CD4-positive, alpha-beta T cell treated with Interleukin-10 for 1 hour (primary cell): Measurements from ENCODE around the gene TCAP.

ENCODE experiments used
- DNase-seq: peaks from one replicate; pipeline ENCODE4 v3.0.0-alpha.2; 2020

TCAP gene

GRCh38 chr17:39651923-39652586 is 13.1 kb upstream of the TCAP start:
- no peak for DNase-seq

- DNase-seq = no peak
Measured at GRCh38 chr17:39652587-39653315, 12.4 kb upstream of the TCAP start.

- no peak for DNase-seq
Measured at GRCh38 chr17:39653316-39653661, 11.9 kb upstream of the TCAP start.

DNA sequence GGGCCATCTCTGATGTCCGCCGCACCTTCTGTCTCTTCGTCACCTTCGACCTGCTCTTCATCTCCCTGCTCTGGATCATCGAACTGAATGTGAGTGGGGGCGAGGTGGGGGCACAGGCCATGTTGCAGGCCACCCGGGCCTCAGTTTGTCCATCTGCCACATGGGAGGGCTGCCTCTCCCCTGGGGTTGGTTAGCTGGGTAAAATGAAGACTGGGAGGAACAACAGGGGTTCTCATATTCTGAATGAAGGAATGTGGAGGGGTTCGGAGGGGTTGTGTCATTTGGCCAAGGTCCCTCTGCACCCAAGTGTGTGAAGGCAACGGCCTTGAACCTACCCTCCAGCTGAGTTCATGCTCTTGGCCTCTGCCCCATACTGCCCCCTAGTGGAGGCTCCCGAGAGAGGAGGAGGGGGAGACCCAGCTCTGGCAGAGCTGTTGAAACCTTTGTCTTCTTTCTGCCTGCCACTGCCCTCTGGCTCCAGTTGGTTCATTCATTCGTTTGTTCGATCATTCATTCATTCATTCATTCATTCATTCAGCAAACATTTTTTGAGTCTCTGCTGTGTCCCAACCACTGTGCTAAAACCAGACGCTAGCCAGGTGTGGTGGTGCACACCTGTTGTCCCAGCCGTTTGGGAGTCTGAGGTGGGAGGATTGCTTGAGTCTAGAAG is 11.4 kb upstream of the TCAP start:
- peak; percentile 82 for DNase-seq

- DNase-seq = no peak
Measured at GRCh38 chr17:39655105-39655504, 10.0 kb upstream of the TCAP start.

- DNase-seq = no peak
Measured at GRCh38 chr17:39658346-39658745, 6.8 kb upstream of the TCAP start.

- DNase-seq = no peak
Measured at GRCh38 chr17:39658760-39659159, 6.4 kb upstream of the TCAP start.

GRCh38 chr17:39659279-39660010 is 5.7 kb upstream of the TCAP start:
- no peak for DNase-seq

- DNase-seq = no peak
Measured at GRCh38 chr17:39660011-39660360, 5.2 kb upstream of the TCAP start.

GRCh38 chr17:39660397-39661385 is 4.5 kb upstream of the TCAP start:
- no peak for DNase-seq

DNA sequence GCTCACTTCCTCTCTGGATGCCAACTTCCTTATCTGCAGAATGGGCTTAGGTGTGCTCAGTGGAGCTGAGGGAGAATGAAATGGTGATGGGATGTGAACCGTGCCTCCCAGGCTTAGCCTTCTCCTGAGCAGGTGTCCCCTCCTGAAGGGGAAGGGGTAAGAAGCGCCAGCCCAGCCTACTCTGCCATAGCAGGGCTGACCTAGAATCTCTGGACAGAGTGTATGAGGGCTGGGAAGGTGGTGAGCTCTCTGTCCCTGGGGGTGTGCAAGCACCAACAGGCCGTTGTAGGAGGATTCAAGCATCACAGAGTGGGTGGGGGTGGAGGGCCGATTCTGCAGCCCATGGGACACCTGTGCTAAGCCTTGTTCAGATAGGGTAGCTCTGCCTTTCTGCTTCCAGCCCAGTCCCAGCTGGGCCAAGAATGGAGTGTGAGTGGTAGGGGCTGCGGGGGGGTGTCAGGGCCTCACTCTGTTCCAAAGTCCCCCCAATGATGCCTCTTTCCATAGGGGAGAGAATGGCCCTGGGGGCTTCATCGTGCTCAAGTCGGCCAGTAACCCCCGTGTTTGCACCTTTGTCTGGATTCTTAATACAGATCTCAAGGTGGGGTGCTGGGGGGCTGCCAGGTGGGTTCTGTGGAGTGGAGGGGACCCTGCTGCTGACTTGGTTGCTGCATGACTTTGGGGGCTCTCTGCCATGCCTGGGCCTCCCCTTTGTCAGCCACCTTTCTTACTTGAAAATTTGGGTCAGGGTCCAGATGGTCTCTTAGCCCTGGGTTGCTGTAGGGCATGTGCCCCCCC is 3.2 kb upstream of the TCAP start:
- DNase-seq = no peak

DNA sequence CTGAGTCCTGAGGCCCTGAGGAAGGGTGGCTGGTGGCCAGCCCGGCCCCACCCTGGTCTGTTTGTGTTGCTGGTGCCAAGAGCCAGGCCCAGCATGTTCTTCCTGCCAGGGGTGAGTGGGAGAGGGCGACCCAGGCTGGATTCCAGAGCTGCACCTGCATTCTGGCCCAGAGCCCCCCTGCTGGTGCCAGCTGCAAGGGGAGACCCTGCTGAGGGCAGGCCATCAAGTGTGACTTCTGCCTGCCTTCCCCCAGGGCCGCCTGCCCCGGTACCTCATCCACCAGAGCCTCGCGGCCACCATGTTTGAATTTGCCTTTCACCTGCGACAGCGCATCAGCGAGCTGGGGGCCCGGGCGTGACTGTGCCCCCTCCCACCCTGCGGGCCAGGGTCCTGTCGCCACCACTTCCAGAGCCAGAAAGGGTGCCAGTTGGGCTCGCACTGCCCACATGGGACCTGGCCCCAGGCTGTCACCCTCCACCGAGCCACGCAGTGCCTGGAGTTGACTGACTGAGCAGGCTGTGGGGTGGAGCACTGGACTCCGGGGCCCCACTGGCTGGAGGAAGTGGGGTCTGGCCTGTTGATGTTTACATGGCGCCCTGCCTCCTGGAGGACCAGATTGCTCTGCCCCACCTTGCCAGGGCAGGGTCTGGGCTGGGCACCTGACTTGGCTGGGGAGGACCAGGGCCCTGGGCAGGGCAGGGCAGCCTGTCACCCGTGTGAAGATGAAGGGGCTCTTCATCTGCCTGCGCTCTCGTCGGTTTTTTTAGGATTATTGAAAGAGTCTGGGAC is 2.4 kb upstream of the TCAP start:
- no peak for DNase-seq

DNA sequence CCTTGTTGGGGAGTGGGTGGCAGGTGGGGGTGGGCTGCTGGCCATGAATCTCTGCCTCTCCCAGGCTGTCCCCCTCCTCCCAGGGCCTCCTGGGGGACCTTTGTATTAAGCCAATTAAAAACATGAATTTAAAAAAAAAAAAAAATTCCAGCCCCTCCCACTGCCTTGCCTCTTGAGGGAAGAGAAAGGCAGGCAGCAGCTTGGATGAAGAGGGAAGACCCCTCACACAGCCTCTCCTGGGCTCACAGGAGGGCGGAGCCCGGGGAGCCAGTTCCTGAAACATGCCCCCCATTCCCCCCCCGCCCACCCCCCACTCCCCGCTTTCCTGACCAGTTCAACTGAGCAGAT is 1.8 kb upstream of the TCAP start:
- no peak for DNase-seq

- no peak for DNase-seq
Measured at GRCh38 chr17:39663688-39664580, 1.2 kb upstream of the TCAP start.

DNA sequence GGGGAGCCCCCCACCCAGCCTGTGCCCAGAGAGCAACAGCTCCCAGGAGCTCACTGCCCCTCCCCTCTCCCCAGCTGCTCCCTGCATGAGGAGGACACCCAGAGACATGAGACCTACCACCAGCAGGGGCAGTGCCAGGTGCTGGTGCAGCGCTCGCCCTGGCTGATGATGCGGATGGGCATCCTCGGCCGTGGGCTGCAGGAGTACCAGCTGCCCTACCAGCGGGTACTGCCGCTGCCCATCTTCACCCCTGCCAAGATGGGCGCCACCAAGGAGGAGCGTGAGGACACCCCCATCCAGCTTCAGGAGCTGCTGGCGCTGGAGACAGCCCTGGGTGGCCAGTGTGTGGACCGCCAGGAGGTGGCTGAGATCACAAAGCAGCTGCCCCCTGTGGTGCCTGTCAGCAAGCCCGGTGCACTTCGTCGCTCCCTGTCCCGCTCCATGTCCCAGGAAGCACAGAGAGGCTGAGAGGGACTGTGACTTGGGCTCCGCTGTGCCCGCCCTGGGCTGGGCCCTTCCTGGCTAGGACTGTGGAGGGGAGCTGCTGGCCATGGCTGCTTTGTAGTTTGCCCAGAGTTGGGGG is 584 bp downstream of the TCAP start:
- DNase-seq = no peak

GRCh38 chr17:39666231-39666600 is 1.1 kb downstream of the TCAP start:
- DNase-seq = no peak

DNA sequence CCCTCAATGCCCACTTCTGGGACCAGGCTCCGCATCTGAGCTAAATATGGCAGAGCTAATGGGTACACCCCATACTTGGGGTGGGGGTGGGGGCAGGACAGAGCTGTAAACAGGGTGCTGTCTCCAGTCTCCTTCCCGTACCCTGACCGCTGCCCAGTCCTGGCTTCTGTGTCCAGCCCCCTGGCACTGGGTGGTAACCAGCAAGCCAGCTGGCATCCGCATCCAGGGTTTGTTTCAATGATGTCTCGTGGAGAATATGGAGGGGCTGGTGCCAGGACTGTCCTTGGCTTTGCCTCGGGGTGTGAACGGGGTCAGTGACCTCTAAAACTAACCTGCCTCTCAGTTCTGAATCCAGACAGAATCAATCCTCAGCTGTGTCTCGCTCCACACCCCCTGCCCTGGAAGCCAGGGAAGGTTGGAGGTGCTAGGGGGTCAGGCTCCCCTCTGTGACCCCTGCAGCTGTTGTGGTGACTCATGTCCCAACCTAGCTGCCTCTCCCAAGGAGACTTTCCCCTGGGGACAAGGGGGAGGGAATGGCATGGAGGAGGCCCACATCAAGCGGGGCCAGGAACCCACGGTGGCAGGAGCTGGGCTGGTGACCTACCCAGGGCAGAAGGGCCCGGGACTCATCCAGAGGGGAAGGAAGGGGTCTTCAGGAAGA is 1.6 kb downstream of the TCAP start:
- no peak for DNase-seq

GRCh38 chr17:39667262-39667944 is 2.3 kb downstream of the TCAP start:
- no peak for DNase-seq
